Lung microvascular endothelial cell (primary cell): ENCODE results near the gene CFAP43. TPM values are rescaled to one million over a fixed set of nuclear protein-coding genes. Genes with fewer than 3 reads are reported as not detected.
A peak's percentile ranks its signal among the peaks of the same experiment; 100 is the strongest.

ENCODE experiments used
- DNase-seq, 2 donors: peaks; one replicate each; pipeline versions ENCODE4 v3.0.0 to v3.0.0-alpha.2; 2010; ENCODE audit warnings: low read depth in 2 of 2
- total RNA-seq: library from RNA; depleted of rRNA; stranded (reverse); fragments of >200 nt; gene quantifications from 2 replicates; pipeline ENCODE4 v1.2.1, GENCODE V29; 2014

Gene CFAP43
- total RNA-seq, 1 donor from 2014 or later: under 0.01 TPM

DNA sequence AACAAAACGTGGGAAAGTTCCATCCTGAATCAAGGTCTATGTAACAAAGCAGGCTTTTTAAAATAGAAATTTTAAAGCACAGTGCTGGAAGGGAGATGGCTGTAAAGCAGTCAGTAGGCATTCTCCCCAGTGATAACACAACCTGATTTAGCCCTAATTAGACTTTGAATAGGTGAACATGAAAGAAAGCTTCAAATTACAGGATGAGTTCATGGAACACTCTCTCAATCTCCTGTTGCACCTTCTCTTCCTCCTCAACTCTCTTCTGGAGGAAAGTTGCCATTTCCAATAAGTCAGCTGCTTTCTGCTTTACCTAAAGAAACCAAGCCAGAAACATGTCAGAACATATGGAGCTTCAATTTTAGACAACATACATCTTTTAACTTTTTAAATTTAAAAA lies 90.1 kb downstream of the CFAP43 start:
- no peak for DNase-seq

GRCh38 chr10:104139221-104139620 lies 92.9 kb downstream of the CFAP43 start:
- peak; percentile 7 to 17 for DNase-seq

GRCh38 chr10:104138131-104138530 lies 94.0 kb downstream of the CFAP43 start:
- DNase-seq: no peak

DNA sequence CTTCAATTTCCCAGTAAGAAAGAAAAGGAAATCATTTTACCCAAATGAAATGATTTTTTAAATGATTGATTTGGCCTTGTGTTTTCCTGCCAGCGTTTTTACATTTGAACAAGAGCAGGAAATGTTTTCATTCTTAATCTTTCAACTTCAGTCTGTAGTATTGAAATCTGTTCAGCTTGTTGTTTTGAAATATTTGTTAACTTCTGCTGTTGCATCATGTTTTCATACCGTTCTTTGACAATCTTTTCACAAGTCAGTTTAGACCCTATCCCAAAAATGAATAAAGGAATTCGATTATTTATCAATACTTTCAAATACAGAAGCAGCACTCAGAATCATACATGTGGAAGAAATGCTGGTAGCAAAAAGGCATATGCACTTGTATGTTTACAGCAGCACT lies 102.1 kb downstream of the CFAP43 start:
- peak in 1 of 2 donors; percentile 39 for DNase-seq

DNA sequence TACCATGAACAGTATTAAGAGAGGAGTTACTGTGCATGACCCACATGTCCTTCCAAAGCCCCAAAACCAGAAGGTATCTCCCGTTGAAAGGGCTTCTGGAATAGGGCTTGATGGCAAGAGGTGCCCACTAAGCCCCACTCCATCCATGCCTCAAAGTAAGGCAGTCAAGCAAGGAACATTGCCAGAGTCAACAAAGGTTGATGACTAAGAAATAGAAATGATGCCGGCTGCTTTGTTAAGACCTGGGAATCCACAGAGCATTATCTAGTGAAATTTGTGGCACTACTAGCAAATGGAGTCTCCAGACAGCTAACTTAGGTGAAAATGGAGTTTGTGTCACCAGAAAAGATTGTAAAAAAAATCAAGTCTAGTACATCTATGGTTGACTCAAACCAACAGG lies 104.0 kb downstream of the CFAP43 start:
- peak in 1 of 2 donors; percentile 8 for DNase-seq

- peak; percentile 4 to 16 for DNase-seq
These were observed 104.8 kb downstream of the CFAP43 start for GRCh38 chr10:104127411-104127810.

DNA sequence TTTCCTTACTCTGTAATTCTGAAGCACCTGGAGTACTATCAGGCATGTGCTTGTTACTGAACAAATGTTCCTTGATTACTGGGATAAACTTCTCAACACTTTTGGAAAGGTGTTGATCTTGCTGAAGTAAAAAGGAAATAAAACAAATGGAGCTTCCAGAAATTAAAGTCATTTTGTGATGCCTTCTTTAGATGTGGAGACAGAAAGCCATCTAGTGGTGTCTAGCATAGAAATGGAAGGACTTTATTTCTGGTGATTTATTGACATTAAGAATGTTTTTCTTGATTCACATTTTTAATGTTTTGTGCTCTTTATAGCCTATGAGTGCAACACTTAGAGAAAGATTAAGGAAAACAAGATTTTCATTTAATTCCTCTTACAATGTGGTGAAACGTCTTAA lies 108.8 kb downstream of the CFAP43 start:
- peak; percentile 39 to 44 for DNase-seq

GRCh38 chr10:104122225-104123107 lies 109.7 kb downstream of the CFAP43 start:
- DNase-seq: peak in 1 of 2 donors; percentile 26

GRCh38 chr10:104121485-104122224 lies 110.5 kb downstream of the CFAP43 start, which contains the start of gene SFR1:
Gene SFR1, plus strand, starts transcription at chr10:104122171. Its CDS starts 13 bp downstream, at chr10:104122184.
- DNase-seq: peak; percentile 100

DNA sequence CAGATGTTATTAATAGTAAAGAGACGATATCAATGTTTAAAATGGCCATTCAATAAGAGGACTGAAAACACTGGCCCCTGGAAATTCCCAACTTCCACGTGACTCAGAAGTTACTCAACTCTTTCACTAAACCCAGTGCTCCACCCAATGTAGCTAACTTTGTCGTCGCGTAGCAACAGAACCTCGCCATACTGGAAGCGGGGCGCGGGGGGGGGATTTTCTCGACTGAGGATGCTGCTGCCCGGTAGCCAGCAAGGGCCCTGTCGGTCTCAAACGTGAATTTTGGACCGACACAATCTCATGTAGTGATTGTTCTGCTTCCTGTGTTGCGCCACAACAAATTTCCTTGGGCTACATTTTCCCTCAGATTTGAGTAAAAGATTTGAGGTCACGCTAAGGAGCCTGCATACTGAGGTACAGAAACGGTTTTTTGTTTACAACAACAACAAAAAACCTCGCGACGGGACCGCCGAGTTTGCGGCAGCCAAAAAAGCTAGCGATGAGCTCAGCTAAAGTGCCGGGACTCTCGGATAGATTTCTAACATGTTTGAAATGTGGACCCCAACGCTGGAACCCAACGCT lies 111.2 kb downstream of the CFAP43 start:
- DNase-seq: peak; percentile 98

GRCh38 chr10:104120512-104120902 lies 111.7 kb downstream of the CFAP43 start:
- no peak for DNase-seq

- no peak for DNase-seq
These were observed 112.2 kb downstream of the CFAP43 start for GRCh38 chr10:104119996-104120395.

- peak in 1 of 2 donors; percentile 34 for DNase-seq
These were observed 114.3 kb downstream of the CFAP43 start for GRCh38 chr10:104117839-104118323.

GRCh38 chr10:104113376-104113956 lies 118.7 kb downstream of the CFAP43 start:
- DNase-seq: peak in 1 of 2 donors; percentile 41

- DNase-seq: peak in 1 of 2 donors; percentile 83
These were observed 122.1 kb downstream of the CFAP43 start for GRCh38 chr10:104109908-104110662.

- DNase-seq: no peak
These were observed 127.2 kb downstream of the CFAP43 start for GRCh38 chr10:104104926-104105325.

DNA sequence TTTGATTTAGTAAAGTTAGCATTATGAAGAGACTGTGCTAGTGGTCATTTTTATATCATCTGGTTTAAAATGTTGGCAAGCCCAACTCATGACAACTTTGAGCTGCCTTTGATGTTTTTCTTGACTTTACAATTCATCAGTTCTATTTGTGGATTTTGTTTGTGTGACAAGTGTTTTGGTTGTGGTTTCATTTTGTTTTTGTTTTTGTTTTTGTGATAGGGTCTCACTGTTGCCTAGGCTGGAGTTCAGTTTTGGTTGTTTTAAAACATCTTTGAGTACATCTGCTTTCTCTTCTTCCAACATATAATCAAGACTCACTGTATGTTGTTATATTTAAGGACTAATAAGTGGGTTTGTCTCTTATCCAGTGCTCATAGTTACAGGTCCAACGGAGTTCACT lies 127.7 kb downstream of the CFAP43 start:
- DNase-seq: no peak

GRCh38 chr10:104103956-104104355 lies 128.2 kb downstream of the CFAP43 start:
- no peak for DNase-seq

- DNase-seq: no peak
These were observed 130.3 kb downstream of the CFAP43 start for GRCh38 chr10:104101902-104102301.

DNA sequence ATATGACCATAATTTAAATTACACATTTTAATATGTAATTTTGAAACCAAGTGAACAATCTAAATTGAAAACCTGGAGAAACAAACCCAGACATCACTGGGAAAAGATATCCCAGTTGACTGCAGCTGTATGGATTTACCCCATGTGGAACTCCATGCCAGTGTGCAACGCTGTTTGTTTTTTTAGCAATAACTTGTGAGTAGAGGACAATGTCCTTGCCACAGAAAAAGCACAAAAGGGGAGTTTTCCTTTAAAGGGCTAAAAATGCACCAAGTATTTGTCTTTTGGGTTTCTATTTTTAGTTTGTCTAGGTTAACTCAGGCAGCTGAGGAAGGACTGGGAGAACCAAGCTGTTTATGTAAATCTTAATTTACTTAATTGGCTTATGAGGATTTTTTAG lies 131.4 kb downstream of the CFAP43 start:
- no peak for DNase-seq

- no peak for DNase-seq
These were observed 132.2 kb downstream of the CFAP43 start for GRCh38 chr10:104099941-104100340.
